ENCODE results near the gene OGFOD2.

GRCh38 chr12:122951979-122952892, 22.8 kb upstream of the OGFOD2 start:
- TF ChIP-seq POLR2A (IDR thresholded peaks at IDR 0.05; ENCODE audit: low read depth, low read length) = no peak
- no peak for TF ChIP-seq POLR2AphosphoS5 (IDR thresholded peaks at IDR 0.05; ENCODE audit: low read depth, low read length)
- TF ChIP-seq TAF1 (IDR thresholded peaks at IDR 0.05; ENCODE audit: low read depth, low read length) = no peak
- TF ChIP-seq SPI1 (IDR thresholded peaks at IDR 0.05; ENCODE audit: low read depth, low read length) = no peak
- no peak for TF ChIP-seq POU2F2 (IDR thresholded peaks at IDR 0.05; ENCODE audit: low read depth, low read length)

Measured in GM12891 (cell line).